Body of pancreas (tissue), 4 donors: ENCODE measurements around the gene PCGF3. TPM values are rescaled to one million over a fixed set of nuclear protein-coding genes. Genes with fewer than 3 reads are reported as not detected.

Source experiments
- ATAC-seq: fragments of 150-250 bp; one replicate; pipeline ENCODE4 v1.9.1; 2016
- DNase-seq, 4 donors: peaks; one replicate each; pipeline ENCODE4 v3.0.0-alpha.2; 2019
- H3K27ac ChIP-seq, 4 donors: fragments of 200-600 bp; sonication (generic); 1 replicate in 3 of 4; 2 replicates in 1 of 4; pipeline versions ENCODE4 v1.5.1 to v1.6.1; 2016 to 2019; ENCODE audit warnings: mild to moderate bottlenecking in 1 of 4, mixed read lengths in 1 of 4, moderate library complexity in 1 of 4
- H3K27me3 ChIP-seq, 2 donors: fragments of 200-600 bp; sonication (generic); one replicate each; pipeline ENCODE4 v1.6.0; 2016; ENCODE audit warnings: mild to moderate bottlenecking in 1 of 2
- H3K36me3 ChIP-seq, 2 donors: fragments of 200-600 bp; sonication (generic); replicated peaks in 1 of 2; 2 replicates each; pipeline ENCODE4 v1.5.1; 2016; ENCODE audit warnings: low read depth in 2 of 2; ENCODE audit not compliant: insufficient read depth in 1 of 2
- H3K4me1 ChIP-seq: fragments of 200-600 bp; sonication (generic); one replicate; pipeline ENCODE4 v1.6.0; 2016
- H3K4me3 ChIP-seq, 2 donors: fragments of 200-600 bp; sonication (generic); 1 replicate in 1 of 2; 2 replicates in 1 of 2; pipeline ENCODE4 v1.5.1; 2016 to 2019
- H3K9me3 ChIP-seq, 3 donors: fragments of 200-600 bp; sonication (generic); 1 replicate in 2 of 3; 2 replicates in 1 of 3; pipeline ENCODE4 v1.5.1; 2016
- CTCF ChIP-seq, 7 experiments: fragments of 450-650 bp in 4 of 7; fragments of 200-600 bp in 3 of 7; sonication (generic) in 3 of 7; IDR thresholded peaks; one replicate each; pipeline ENCODE4 v1.5.1; 2016 to 2019; ENCODE audit warnings: antibody characterized with exemption in 7 of 7
- POLR2A ChIP-seq, 3 donors: fragments of 450-650 bp; IDR thresholded peaks; one replicate each; pipeline ENCODE4 v1.6.1; 2016; ENCODE audit warnings: antibody characterized with exemption in 3 of 3, mild to moderate bottlenecking in 2 of 3
- WGBS, 2 donors: methylation state at CpG; one replicate each; pipeline ENCODE4 v1.1.5; 2017; 5-methylcytosine and 5-hydroxymethylcytosine counted together
- intact Hi-C: fragments of 100-400 bp; cut with DNase I; formaldehyde crosslinking; loops from one replicate; pipeline ENCODE4 v1.15.1; 2023
- total RNA-seq, 2 donors: library from RNA; depleted of rRNA; stranded (reverse); fragments of >200 nt; gene quantifications; one replicate each; pipeline ENCODE4 v1.1.0, GENCODE V29; 2016

PCGF3 gene
- total RNA-seq, 2 donors from 2014 or later = 16.8 to 31.1 TPM

GRCh38 chr4:677431-678293, 28.0 kb upstream of the PCGF3 start:
- intact Hi-C loops = no loop called here
- H3K27ac ChIP-seq = no peak overlapping the region
- H3K9me3 ChIP-seq = no peaks in the 10 kb centered on the region
- no peak overlapping the region for H3K4me3 ChIP-seq
- DNase-seq (peak in 3 of 4 donors; percentile 35 to 46 (median 38)), ATAC-seq (no peak)
- WGBS, 2 donors = 42 to 43% methylated on average over 7 to 26 of the region's 26 CpGs
- peaks cover 60% of the 10 kb centered on the region for H3K4me1 ChIP-seq
- no peaks in the 10 kb centered on the region for H3K27me3 ChIP-seq
- no peaks in the 10 kb centered on the region for H3K36me3 ChIP-seq
- TF ChIP-seq CTCF (IDR thresholded peaks at IDR 0.05) (no peak), POLR2A (IDR thresholded peaks at IDR 0.05) (peak in 1 of 3 donors; percentile 5)

- H3K36me3 ChIP-seq = no peaks in the 10 kb centered on the region
- no peak for ATAC-seq
- WGBS, 2 donors = 33 to 57% methylated on average over 1 to 13 of the region's 14 CpGs
- DNase-seq = no peak
- no peak overlapping the region for H3K4me3 ChIP-seq
- intact Hi-C loops = no loop called here
- TF ChIP-seq CTCF (IDR thresholded peaks at IDR 0.05) (no peak), POLR2A (IDR thresholded peaks at IDR 0.05) (no peak)
- H3K27ac ChIP-seq = no peak overlapping the region
- peaks cover 52% of the 10 kb centered on the region for H3K4me1 ChIP-seq
- H3K9me3 ChIP-seq = no peaks in the 10 kb centered on the region
- no peaks in the 10 kb centered on the region for H3K27me3 ChIP-seq
Observed at GRCh38 chr4:678331-679103, 27.1 kb upstream of the PCGF3 start.

- Histone ChIP-seq H3K27ac (no peak overlapping the region), H3K4me1 (peaks cover 50% of the 10 kb centered on the region), H3K4me3 (no peak overlapping the region), H3K9me3 (no peaks in the 10 kb centered on the region), H3K36me3 (no peaks in the 10 kb centered on the region), H3K27me3 (no peaks in the 10 kb centered on the region)
- WGBS, 2 donors = 76 to 92% methylated on average over 4 to 13 of the region's 13 CpGs
- no peak for ATAC-seq
- intact Hi-C loops = no loop called here
- no peak for DNase-seq
- TF ChIP-seq POLR2A (IDR thresholded peaks at IDR 0.05) (no peak), CTCF (IDR thresholded peaks at IDR 0.05) (no peak)
Observed at GRCh38 chr4:679104-679481, 26.5 kb upstream of the PCGF3 start.

GRCh38 chr4:679629-680028, 26.0 kb upstream of the PCGF3 start:
- DNase-seq = no peak
- no peaks in the 10 kb centered on the region for H3K9me3 ChIP-seq
- ATAC-seq = no peak
- no peaks in the 10 kb centered on the region for H3K27me3 ChIP-seq
- no peak overlapping the region for H3K4me3 ChIP-seq
- peaks cover 50% of the 10 kb centered on the region for H3K4me1 ChIP-seq
- H3K36me3 ChIP-seq = no peaks in the 10 kb centered on the region
- whole genome bisulfite sequencing, 2 donors = 77% methylated on average over 11 of the region's 11 CpGs; no CpG with 5 or more reads in 1 of the 2 donors
- intact Hi-C loops = no loop called here
- TF ChIP-seq POLR2A (IDR thresholded peaks at IDR 0.05) (no peak), CTCF (IDR thresholded peaks at IDR 0.05) (no peak)
- no peak overlapping the region for H3K27ac ChIP-seq
